ENCODE data around the gene MBNL2. TPM values are rescaled to one million over a fixed set of nuclear protein-coding genes. Genes with fewer than 3 reads are reported as not detected.

Gene MBNL2, protein sequence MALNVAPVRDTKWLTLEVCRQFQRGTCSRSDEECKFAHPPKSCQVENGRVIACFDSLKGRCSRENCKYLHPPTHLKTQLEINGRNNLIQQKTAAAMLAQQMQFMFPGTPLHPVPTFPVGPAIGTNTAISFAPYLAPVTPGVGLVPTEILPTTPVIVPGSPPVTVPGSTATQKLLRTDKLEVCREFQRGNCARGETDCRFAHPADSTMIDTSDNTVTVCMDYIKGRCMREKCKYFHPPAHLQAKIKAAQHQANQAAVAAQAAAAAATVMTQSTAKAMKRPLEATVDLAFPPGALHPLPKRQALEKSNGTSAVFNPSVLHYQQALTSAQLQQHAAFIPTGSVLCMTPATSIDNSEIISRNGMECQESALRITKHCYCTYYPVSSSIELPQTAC
- total RNA-seq: 45.8 and 55.6 TPM in 2 replicates

DNA sequence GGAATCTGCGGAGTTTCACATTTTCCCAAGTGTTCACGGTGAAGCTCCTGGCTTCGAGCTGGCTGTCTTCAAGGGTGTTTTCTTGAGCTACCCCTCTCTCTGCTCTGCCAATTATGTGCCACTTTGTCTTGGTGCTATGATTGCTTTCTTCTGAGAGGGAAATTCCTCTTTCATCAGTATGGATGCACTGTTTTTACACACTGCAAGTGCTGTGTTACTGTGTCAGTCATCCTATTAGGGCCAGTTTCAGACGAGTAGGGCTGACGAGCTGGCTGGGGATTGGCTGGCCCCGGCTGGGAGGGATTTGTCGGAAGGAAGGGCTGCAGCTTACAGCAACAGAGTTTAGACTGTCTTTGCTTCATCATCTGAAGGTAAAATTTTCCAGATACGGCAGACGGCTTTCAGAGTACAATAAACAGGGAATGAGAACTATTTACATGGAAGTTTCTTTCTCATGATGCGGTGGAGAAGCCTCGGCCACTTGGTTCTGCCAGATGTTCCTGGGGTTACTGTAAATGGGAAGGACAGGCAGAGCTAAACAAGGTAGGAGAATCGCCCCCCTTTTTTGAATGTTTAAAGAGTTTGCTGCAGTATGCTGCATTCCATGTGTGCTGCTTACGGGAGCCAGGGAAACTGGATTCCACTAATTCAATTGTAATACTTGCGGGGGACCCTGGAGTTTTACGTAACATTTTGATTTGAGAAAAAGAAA, at the start of gene MBNL2:
Gene MBNL2, plus strand, starts transcription at position 345 of the 712 bp plus-strand sequence. CDS start 53,903 bp downstream, outside the sequence.

DNA sequence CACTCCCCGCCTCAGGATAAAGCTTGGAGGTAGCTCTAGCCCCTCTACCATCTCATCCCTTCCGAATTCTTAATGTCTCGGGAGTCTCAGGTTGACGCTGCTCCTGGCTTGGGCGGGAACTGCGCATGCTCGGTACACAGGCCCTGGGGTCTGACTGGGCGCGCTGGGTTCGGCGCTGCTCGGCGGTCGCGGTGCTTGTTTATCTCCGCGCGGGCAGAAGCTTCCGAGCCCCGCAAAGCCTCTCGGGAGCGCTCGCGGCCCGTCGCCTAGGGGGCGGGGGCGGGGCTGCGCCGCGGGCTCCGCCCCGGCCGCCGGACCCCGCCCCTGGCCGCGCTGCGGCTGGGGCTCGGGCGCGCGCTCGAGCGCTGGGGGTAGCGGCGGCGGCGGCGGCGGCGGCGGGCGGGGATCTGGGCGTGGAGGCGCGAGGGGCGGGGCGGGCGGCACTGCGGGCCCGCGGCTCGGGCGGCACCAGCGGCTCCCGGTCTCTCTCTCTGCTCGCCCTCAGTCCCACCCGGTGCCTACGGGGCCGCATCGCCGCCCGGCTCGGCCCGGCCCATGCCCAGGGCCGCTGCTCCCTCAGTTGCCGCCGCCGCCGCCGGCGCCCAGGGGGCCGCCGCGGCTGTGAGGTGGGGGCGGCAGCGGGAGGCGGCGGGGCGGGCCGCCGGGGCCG, 211.7 kb downstream of the MBNL2 start, which contains the start of gene RAP2A:
Gene RAP2A, plus strand, starts transcription at position 443 of the 670 bp plus-strand sequence. CDS start 302 bp downstream, outside the sequence.

Other genes starting within 250 kb of the MBNL2 start
- gene OXGR1, start 227.9 kb upstream of the MBNL2 start, total RNA-seq: not detected in 2 replicates
- 45.5 and 53.3 TPM in 2 replicates for gene RAP2A, start 211.8 kb downstream of the MBNL2 start, total RNA-seq